GM23248 (cell line): Measurements from ENCODE around the gene INHA.

Source experiments
- EZH2 ChIP-seq: fragments of 200-600 bp; sonication (generic); IDR thresholded peaks from 2 replicates; pipeline ENCODE4 v1.6.1; 2018; ENCODE audit warnings: antibody characterized with exemption, mild to moderate bottlenecking; ENCODE audit not compliant: insufficient read depth, poor library complexity, severe bottlenecking
- EZH2phosphoT487 ChIP-seq: fragments of 200-600 bp; sonication (generic); IDR thresholded peaks from 2 replicates; pipeline ENCODE4 v1.6.1; 2018; ENCODE audit warnings: antibody characterized with exemption, moderate library complexity, mild to moderate bottlenecking, low read depth; ENCODE audit not compliant: insufficient read depth

- TF ChIP-seq EZH2 (no peak), EZH2phosphoT487 (no peak)
These were observed 35.8 kb downstream of the INHA start for GRCh38 chr2:219607931-219608330.
